Measurements from ENCODE around the gene TOR1B. TPM values are rescaled to one million over a fixed set of nuclear protein-coding genes. Genes with fewer than 3 reads are reported as not detected.
"Not testable (repeated sequence)": the region's sequence is repeated elsewhere in the genome, so short reads cannot be mapped to it uniquely, and the experiment has no call there.

TOR1B gene
- total RNA-seq, 1 donor from 2014 or later = 32.1 TPM

- no peak for TF ChIP-seq CTCF (IDR thresholded peaks at IDR 0.05)
- no peak overlapping the region for H3K4me3 Mint-ChIP-seq (ENCODE audit: unreplicated experiment)
- no peak for DNase-seq (ENCODE audit: extremely low spot score, unreplicated experiment)
- peaks cover 3% of the 10 kb centered on the region for H3K4me1 Mint-ChIP-seq (ENCODE audit: unreplicated experiment)
- no peaks in the 10 kb centered on the region for H3K27me3 Mint-ChIP-seq (ENCODE audit: unreplicated experiment)
- no peaks in the 10 kb centered on the region for H3K9me3 Mint-ChIP-seq (ENCODE audit: unreplicated experiment)
- no peak overlapping the region for H3K27ac Mint-ChIP-seq (ENCODE audit: unreplicated experiment)
- no peaks in the 10 kb centered on the region for H3K36me3 Mint-ChIP-seq (ENCODE audit: unreplicated experiment)
These were observed 32.2 kb upstream of the TOR1B start for GRCh38 chr9:129770741-129771140.

- no peak overlapping the region for H3K27ac Mint-ChIP-seq (ENCODE audit: unreplicated experiment)
- no peaks in the 10 kb centered on the region for H3K27me3 Mint-ChIP-seq (ENCODE audit: unreplicated experiment)
- no peak for DNase-seq (ENCODE audit: extremely low spot score, unreplicated experiment)
These were observed 29.5 kb upstream of the TOR1B start for GRCh38 chr9:129773262-129774048.

GRCh38 chr9:129774791-129775447 lies 28.1 kb upstream of the TOR1B start:
- Mint-ChIP-seq H3K4me3 (ENCODE audit: unreplicated experiment) (no peak overlapping the region), H3K36me3 (ENCODE audit: unreplicated experiment) (no peaks in the 10 kb centered on the region), H3K9me3 (ENCODE audit: unreplicated experiment) (no peaks in the 10 kb centered on the region), H3K4me1 (ENCODE audit: unreplicated experiment) (peaks cover 20% of the 10 kb centered on the region), H3K27me3 (ENCODE audit: unreplicated experiment) (peaks cover 6% of the 10 kb centered on the region), H3K27ac (ENCODE audit: unreplicated experiment) (no peak overlapping the region)
- TF ChIP-seq CTCF (IDR thresholded peaks at IDR 0.05) = no peak
- DNase-seq (ENCODE audit: extremely low spot score, unreplicated experiment) = no peak

More at GRCh38 chr9:129773262-129774048, 29.5 kb upstream of the TOR1B start:
- TF ChIP-seq CTCF (IDR thresholded peaks at IDR 0.05) = no peak
- Mint-ChIP-seq H3K4me1 (ENCODE audit: unreplicated experiment) (peaks cover 20% of the 10 kb centered on the region), H3K9me3 (ENCODE audit: unreplicated experiment) (no peaks in the 10 kb centered on the region), H3K36me3 (ENCODE audit: unreplicated experiment) (no peaks in the 10 kb centered on the region), H3K4me3 (ENCODE audit: unreplicated experiment) (no peak overlapping the region)

- Mint-ChIP-seq H3K27me3 (ENCODE audit: unreplicated experiment) (peaks cover 6% of the 10 kb centered on the region), H3K4me3 (ENCODE audit: unreplicated experiment) (no peak overlapping the region), H3K4me1 (ENCODE audit: unreplicated experiment) (peaks cover 20% of the 10 kb centered on the region), H3K9me3 (ENCODE audit: unreplicated experiment) (no peaks in the 10 kb centered on the region), H3K36me3 (ENCODE audit: unreplicated experiment) (no peaks in the 10 kb centered on the region), H3K27ac (ENCODE audit: unreplicated experiment) (no peak overlapping the region)
- DNase-seq (ENCODE audit: extremely low spot score, unreplicated experiment) = no peak
- TF ChIP-seq CTCF (IDR thresholded peaks at IDR 0.05) = no peak
These were observed 27.6 kb upstream of the TOR1B start for GRCh38 chr9:129775448-129775798.

GRCh38 chr9:129776096-129776495 lies 26.9 kb upstream of the TOR1B start:
- H3K4me3 Mint-ChIP-seq (ENCODE audit: unreplicated experiment); DNase-seq (ENCODE audit: extremely low spot score, unreplicated experiment); H3K36me3 Mint-ChIP-seq (ENCODE audit: unreplicated experiment); H3K27me3 Mint-ChIP-seq (ENCODE audit: unreplicated experiment); H3K9me3 Mint-ChIP-seq (ENCODE audit: unreplicated experiment): not testable (repeated sequence)
- Mint-ChIP-seq H3K4me1 (ENCODE audit: unreplicated experiment) (peaks cover 20% of the 10 kb centered on the region), H3K27ac (ENCODE audit: unreplicated experiment) (peak overlapping the region; percentile 91)
